A673 (cell line): Measurements from ENCODE around the gene VENTX.

ENCODE experiments used
- CTCF ChIP-seq: fragments of 300-800, 200-600 bp; sonication (generic); conservative IDR thresholded peaks from 2 replicates; pipeline ENCODE4 v1.5.1; 2017; ENCODE audit warnings: low read depth, mild to moderate bottlenecking, antibody characterized with exemption, low read length, moderate library complexity, mixed read lengths
- EZH2 ChIP-seq: fragments of 200-600 bp; sonication (generic); IDR thresholded peaks from 2 replicates; pipeline ENCODE4 v1.6.1; 2017; ENCODE audit warnings: borderline replicate concordance, low read depth, mild to moderate bottlenecking, mixed read lengths, antibody characterized with exemption, low read length; ENCODE audit not compliant: poor library complexity, severe bottlenecking

- no peak for TF ChIP-seq CTCF
- no peak for TF ChIP-seq EZH2
Measured at GRCh38 chr10:133201151-133201947, 36.3 kb upstream of the VENTX start.
